ENCODE data around the gene SGCD. TPM values are rescaled to one million over a fixed set of nuclear protein-coding genes. Genes with fewer than 3 reads are reported as not detected.

SGCD gene
- total RNA-seq, 2 donors from 2014 or later: not detected

DNA sequence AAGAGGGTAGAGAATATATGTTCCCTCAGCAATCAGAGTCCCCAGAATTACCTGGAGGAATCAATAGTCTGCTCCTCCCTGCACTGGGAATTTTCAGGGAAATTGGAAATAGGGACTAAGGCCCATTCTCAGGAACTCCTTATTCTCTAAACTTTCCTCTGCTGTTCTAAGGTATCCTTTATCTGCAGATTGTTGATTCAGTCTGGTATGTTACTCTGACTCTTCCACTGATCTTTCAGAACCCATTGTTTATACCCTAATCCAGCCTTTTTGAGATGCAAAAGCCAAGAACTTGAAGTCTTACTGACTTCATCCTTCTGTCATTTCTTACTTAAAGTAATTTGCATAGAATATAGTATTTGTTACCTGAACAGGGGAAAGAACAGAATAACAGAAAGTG is 379.7 kb downstream of the SGCD start:
- Mint-ChIP-seq H3K27me3 (peaks cover 41% of the 10 kb centered on the region), H3K4me1 (no peaks in the 10 kb centered on the region), H3K27ac (no peak overlapping the region), H3K4me3 (no peak overlapping the region), H3K36me3 (ENCODE audit: low read depth) (no peaks in the 10 kb centered on the region)
- ATAC-seq: no peak
- DNase-seq: no peak
- no peaks in the 10 kb centered on the region for H3K9me3 ChIP-seq (ENCODE audit: control insufficient read depth, low read length, poor library complexity, severe bottlenecking)

GRCh38 chr5:156707750-156708149 is 380.8 kb downstream of the SGCD start:
- H3K27ac Mint-ChIP-seq: no peak overlapping the region
- no peaks in the 10 kb centered on the region for H3K4me1 Mint-ChIP-seq
- ATAC-seq (no peak), DNase-seq (no peak)
- H3K4me3 Mint-ChIP-seq: no peak overlapping the region
- peaks cover 42% of the 10 kb centered on the region for H3K27me3 Mint-ChIP-seq
- H3K36me3 Mint-ChIP-seq (ENCODE audit: low read depth): no peaks in the 10 kb centered on the region
- no peaks in the 10 kb centered on the region for H3K9me3 ChIP-seq (ENCODE audit: control insufficient read depth, low read length, poor library complexity, severe bottlenecking)

DNA sequence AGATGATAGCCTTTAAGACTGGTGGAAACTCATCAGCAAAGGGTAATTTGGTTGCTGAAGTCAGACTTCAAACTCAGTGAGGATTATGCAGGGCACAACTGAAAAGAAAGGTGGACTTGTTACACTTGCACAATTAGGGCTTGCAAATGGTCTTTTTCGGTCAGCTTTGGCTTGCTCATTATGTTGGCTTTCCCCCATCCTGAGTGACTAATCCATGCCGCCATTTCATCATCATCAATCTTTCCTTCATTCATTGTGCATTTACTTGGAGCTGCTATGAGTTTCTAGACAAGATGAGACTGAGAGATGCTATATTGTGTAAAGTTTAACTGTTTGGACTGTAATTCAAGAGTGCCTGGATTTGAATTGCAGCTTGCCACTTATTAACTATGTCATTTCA is 388.3 kb downstream of the SGCD start:
- DNase-seq (no peak), ATAC-seq (no peak)
- peaks cover 47% of the 10 kb centered on the region for H3K27me3 Mint-ChIP-seq
- no peaks in the 10 kb centered on the region for H3K9me3 ChIP-seq (ENCODE audit: control insufficient read depth, low read length, poor library complexity, severe bottlenecking)
- no peaks in the 10 kb centered on the region for H3K36me3 Mint-ChIP-seq (ENCODE audit: low read depth)
- H3K27ac Mint-ChIP-seq: no peak overlapping the region
- H3K4me3 Mint-ChIP-seq: no peak overlapping the region
- H3K4me1 Mint-ChIP-seq: no peaks in the 10 kb centered on the region

- Mint-ChIP-seq H3K36me3 (ENCODE audit: low read depth) (no peaks in the 10 kb centered on the region), H3K27me3 (peaks cover 33% of the 10 kb centered on the region), H3K4me1 (no peaks in the 10 kb centered on the region), H3K4me3 (no peak overlapping the region), H3K27ac (no peak overlapping the region)
- H3K9me3 ChIP-seq (ENCODE audit: control insufficient read depth, low read length, poor library complexity, severe bottlenecking): no peaks in the 10 kb centered on the region
- ATAC-seq: no peak
- no peak for DNase-seq
Measured at GRCh38 chr5:156716591-156717380, 389.8 kb downstream of the SGCD start.

GRCh38 chr5:156718985-156719384 is 392.0 kb downstream of the SGCD start:
- Mint-ChIP-seq H3K36me3 (ENCODE audit: low read depth) (no peaks in the 10 kb centered on the region), H3K4me1 (no peaks in the 10 kb centered on the region), H3K4me3 (no peak overlapping the region), H3K27ac (no peak overlapping the region), H3K27me3 (peaks cover 30% of the 10 kb centered on the region)
- DNase-seq: no peak
- no peaks in the 10 kb centered on the region for H3K9me3 ChIP-seq (ENCODE audit: control insufficient read depth, low read length, poor library complexity, severe bottlenecking)
- ATAC-seq: no peak

GRCh38 chr5:156722358-156722757 is 395.4 kb downstream of the SGCD start:
- H3K9me3 ChIP-seq (ENCODE audit: control insufficient read depth, low read length, poor library complexity, severe bottlenecking): no peaks in the 10 kb centered on the region
- Mint-ChIP-seq H3K4me3 (no peak overlapping the region), H3K36me3 (ENCODE audit: low read depth) (no peaks in the 10 kb centered on the region), H3K27me3 (peaks cover 36% of the 10 kb centered on the region), H3K4me1 (no peaks in the 10 kb centered on the region), H3K27ac (no peak overlapping the region)
- ATAC-seq (no peak), DNase-seq (no peak)

DNA sequence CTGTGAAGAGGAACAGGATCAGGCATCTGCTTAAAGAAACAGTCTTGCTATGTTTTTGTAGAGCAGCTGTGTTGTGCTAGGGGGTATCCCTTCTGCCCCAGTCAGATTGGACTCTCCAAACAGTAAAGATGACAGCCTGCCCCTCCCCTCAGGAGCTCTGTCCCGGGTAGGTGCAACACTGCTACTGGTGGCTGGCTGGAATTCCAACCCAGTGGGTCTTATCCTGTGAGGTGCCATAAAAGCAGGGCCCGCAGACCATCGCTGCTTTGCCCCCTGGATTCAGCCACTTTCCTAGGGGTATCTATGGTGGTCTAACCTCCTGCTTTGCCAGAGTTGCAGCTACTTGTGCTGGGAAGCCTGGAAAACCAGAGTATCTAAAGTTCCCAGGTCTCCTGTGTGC is 408.5 kb downstream of the SGCD start:
- no peak for DNase-seq
- no peak for ATAC-seq
- no peak overlapping the region for H3K27ac Mint-ChIP-seq
- H3K4me3 Mint-ChIP-seq: no peak overlapping the region
- H3K27me3 Mint-ChIP-seq: peaks cover 62% of the 10 kb centered on the region
- H3K4me1 Mint-ChIP-seq: no peaks in the 10 kb centered on the region
- peaks cover 3% of the 10 kb centered on the region for H3K36me3 Mint-ChIP-seq (ENCODE audit: low read depth)
- H3K9me3 ChIP-seq (ENCODE audit: control insufficient read depth, low read length, poor library complexity, severe bottlenecking): peaks cover 4% of the 10 kb centered on the region

GRCh38 chr5:156741516-156741915 is 414.6 kb downstream of the SGCD start:
- H3K27ac Mint-ChIP-seq: no peak overlapping the region
- H3K27me3 Mint-ChIP-seq: peaks cover 49% of the 10 kb centered on the region
- H3K4me3 Mint-ChIP-seq: no peak overlapping the region
- DNase-seq (no peak), ATAC-seq (no peak)
- H3K9me3 ChIP-seq (ENCODE audit: control insufficient read depth, low read length, poor library complexity, severe bottlenecking): peaks cover 4% of the 10 kb centered on the region
- H3K36me3 Mint-ChIP-seq (ENCODE audit: low read depth): no peaks in the 10 kb centered on the region
- no peaks in the 10 kb centered on the region for H3K4me1 Mint-ChIP-seq

DNA sequence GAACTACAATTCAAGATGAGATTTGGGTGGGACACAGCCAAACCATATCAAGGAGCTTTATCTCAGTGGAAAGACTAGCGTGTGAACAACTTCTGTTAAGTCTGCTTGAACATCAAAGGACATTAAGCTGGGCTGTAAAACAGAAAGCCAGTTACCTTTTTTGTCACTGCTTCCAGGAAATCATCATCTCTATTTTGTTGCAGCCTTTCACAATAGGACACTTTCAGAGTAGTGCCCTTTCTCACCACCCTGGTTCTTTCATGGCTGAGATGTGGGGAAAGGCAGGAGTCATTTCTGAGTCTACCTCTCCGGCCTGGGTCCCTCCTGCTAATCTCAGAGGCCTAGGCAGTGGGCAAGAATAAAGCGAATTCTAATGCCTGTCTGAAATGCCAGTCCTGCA is 426.9 kb downstream of the SGCD start:
- H3K27ac Mint-ChIP-seq: no peak overlapping the region
- no peak for DNase-seq

DNA sequence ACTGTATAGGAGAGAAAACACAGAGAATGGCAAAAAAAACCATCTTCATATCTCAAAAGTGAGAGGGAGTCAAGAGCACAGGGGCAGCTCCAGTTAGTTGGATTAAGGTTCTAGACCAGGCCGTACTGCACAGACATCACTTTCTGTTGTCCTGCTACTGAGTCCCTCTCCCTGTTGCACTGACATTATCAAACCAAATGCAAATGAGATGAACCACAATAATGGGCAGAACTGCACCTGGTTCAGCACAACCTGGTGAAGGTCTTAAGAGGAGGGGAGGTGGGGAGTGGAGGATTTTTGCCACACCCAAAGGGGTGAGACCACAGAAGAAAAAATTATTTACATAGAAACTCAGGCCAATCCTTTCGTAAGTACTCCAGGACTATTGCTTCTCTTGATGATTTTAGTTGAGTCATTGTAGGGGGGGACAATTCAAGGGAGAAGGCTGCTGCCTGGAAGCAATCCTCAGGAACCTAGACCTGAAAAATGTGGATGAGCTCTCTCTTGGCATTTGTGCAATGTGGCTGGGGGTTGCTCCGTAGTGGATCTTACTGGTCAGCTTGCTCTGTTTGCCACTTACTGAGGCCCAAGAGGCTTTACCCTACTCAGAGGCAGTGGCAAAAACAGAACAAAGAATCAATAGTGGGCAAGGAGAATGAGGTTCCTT is 428.6 kb downstream of the SGCD start:
- DNase-seq (no peak), ATAC-seq (no peak)
- Mint-ChIP-seq H3K4me1 (peaks cover 3% of the 10 kb centered on the region), H3K27ac (no peak overlapping the region), H3K27me3 (peaks cover 18% of the 10 kb centered on the region), H3K36me3 (ENCODE audit: low read depth) (no peaks in the 10 kb centered on the region), H3K4me3 (no peak overlapping the region)
- H3K9me3 ChIP-seq (ENCODE audit: control insufficient read depth, low read length, poor library complexity, severe bottlenecking): no peaks in the 10 kb centered on the region

More for the DNA sequence above, 426.9 kb downstream of the SGCD start:
- no peak overlapping the region for H3K4me3 Mint-ChIP-seq
- H3K9me3 ChIP-seq (ENCODE audit: control insufficient read depth, low read length, poor library complexity, severe bottlenecking): no peaks in the 10 kb centered on the region
- peaks cover 15% of the 10 kb centered on the region for H3K27me3 Mint-ChIP-seq
- no peaks in the 10 kb centered on the region for H3K36me3 Mint-ChIP-seq (ENCODE audit: low read depth)
- H3K4me1 Mint-ChIP-seq: peaks cover 3% of the 10 kb centered on the region
- no peak for ATAC-seq

- ATAC-seq: no peak
- Mint-ChIP-seq H3K4me3 (no peak overlapping the region), H3K27me3 (peaks cover 31% of the 10 kb centered on the region), H3K4me1 (peaks cover 3% of the 10 kb centered on the region), H3K36me3 (ENCODE audit: low read depth) (no peaks in the 10 kb centered on the region), H3K27ac (no peak overlapping the region)
- H3K9me3 ChIP-seq (ENCODE audit: control insufficient read depth, low read length, poor library complexity, severe bottlenecking): no peaks in the 10 kb centered on the region
- no peak for DNase-seq
Measured at GRCh38 chr5:156758011-156758791, 431.2 kb downstream of the SGCD start.

- ATAC-seq (no peak), DNase-seq (no peak)
- Mint-ChIP-seq H3K27ac (no peak overlapping the region), H3K27me3 (peaks cover 38% of the 10 kb centered on the region), H3K36me3 (ENCODE audit: low read depth) (no peaks in the 10 kb centered on the region), H3K4me1 (no peaks in the 10 kb centered on the region), H3K4me3 (no peak overlapping the region)
- no peaks in the 10 kb centered on the region for H3K9me3 ChIP-seq (ENCODE audit: control insufficient read depth, low read length, poor library complexity, severe bottlenecking)
Measured at GRCh38 chr5:156759156-156759555, 432.2 kb downstream of the SGCD start.

GRCh38 chr5:156762771-156763170 is 435.8 kb downstream of the SGCD start:
- DNase-seq (no peak), ATAC-seq (no peak)
- H3K4me1 Mint-ChIP-seq: no peaks in the 10 kb centered on the region
- H3K36me3 Mint-ChIP-seq (ENCODE audit: low read depth): no peaks in the 10 kb centered on the region
- H3K27me3 Mint-ChIP-seq: peaks cover 49% of the 10 kb centered on the region
- H3K27ac Mint-ChIP-seq: no peak overlapping the region
- no peak overlapping the region for H3K4me3 Mint-ChIP-seq
- H3K9me3 ChIP-seq (ENCODE audit: control insufficient read depth, low read length, poor library complexity, severe bottlenecking): no peaks in the 10 kb centered on the region
